ENCODE results near the gene RBPJ. TPM values are rescaled to one million over a fixed set of nuclear protein-coding genes. Genes with fewer than 3 reads are reported as not detected.

Gene RBPJ
- total and polyA plus RNA-seq, 10 donors, result 18.4 to 91.9 (median 77.9) TPM

GRCh38 chr4:26337612-26338011 is 16.8 kb downstream of the RBPJ start:
- Histone ChIP-seq H3K36me3 (no peaks in the 10 kb centered on the region), H3K4me1 (peaks cover 5 to 88% (median 36%) of the 10 kb centered on the region in 6 donors), H3K27me3 (replicated peaks in 1 of 7) (no peaks in the 10 kb centered on the region), H3K4me3 (no peak overlapping the region), H3K27ac (no peak overlapping the region), H3K9me3 (no peaks in the 10 kb centered on the region)
- intact Hi-C loops (cut with DNase I; ENCODE audit: low total_unique reads), result no loop called here
- DNase-seq, result no peak
- WGBS, 5 donors, result 62 to 79% (median 77%) methylated on average over 2 of the region's 2 CpGs
- TF ChIP-seq, protein P1, sequence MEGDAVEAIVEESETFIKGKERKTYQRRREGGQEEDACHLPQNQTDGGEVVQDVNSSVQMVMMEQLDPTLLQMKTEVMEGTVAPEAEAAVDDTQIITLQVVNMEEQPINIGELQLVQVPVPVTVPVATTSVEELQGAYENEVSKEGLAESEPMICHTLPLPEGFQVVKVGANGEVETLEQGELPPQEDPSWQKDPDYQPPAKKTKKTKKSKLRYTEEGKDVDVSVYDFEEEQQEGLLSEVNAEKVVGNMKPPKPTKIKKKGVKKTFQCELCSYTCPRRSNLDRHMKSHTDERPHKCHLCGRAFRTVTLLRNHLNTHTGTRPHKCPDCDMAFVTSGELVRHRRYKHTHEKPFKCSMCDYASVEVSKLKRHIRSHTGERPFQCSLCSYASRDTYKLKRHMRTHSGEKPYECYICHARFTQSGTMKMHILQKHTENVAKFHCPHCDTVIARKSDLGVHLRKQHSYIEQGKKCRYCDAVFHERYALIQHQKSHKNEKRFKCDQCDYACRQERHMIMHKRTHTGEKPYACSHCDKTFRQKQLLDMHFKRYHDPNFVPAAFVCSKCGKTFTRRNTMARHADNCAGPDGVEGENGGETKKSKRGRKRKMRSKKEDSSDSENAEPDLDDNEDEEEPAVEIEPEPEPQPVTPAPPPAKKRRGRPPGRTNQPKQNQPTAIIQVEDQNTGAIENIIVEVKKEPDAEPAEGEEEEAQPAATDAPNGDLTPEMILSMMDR (IDR thresholded peaks at IDR 0.05 in 8 of 11, conservative IDR thresholded peaks at IDR 0.05 in 3 of 11), result no peak
- no peak for TF ChIP-seq POLR2AphosphoS5 (IDR thresholded peaks at IDR 0.05)
- TF ChIP-seq POLR2A (IDR thresholded peaks at IDR 0.05), result no peak

- Histone ChIP-seq H3K27ac (no peak overlapping the region), H3K4me3 (no peak overlapping the region), H3K27me3 (replicated peaks in 1 of 7) (no peaks in the 10 kb centered on the region), H3K9me3 (no peaks in the 10 kb centered on the region), H3K36me3 (no peaks in the 10 kb centered on the region), H3K4me1 (peaks cover 7 to 90% (median 45%) of the 10 kb centered on the region in 6 donors)
- no peak for DNase-seq
- intact Hi-C loops (cut with DNase I; ENCODE audit: low total_unique reads), result no loop called here
- TF ChIP-seq, protein P1 (IDR thresholded peaks at IDR 0.05 in 8 of 11, conservative IDR thresholded peaks at IDR 0.05 in 3 of 11), result no peak
- no peak for TF ChIP-seq POLR2A (IDR thresholded peaks at IDR 0.05)
- no peak for TF ChIP-seq POLR2AphosphoS5 (IDR thresholded peaks at IDR 0.05)
- WGBS, 5 donors, result 50 to 65% (median 59%) methylated on average over 3 of the region's 3 CpGs
Observed at GRCh38 chr4:26342328-26343037, 21.7 kb downstream of the RBPJ start.

GRCh38 chr4:26343038-26343398 is 22.2 kb downstream of the RBPJ start:
- DNase-seq, result no peak
- H3K4me1 ChIP-seq, result peaks cover 7 to 91% (median 45%) of the 10 kb centered on the region in 6 donors
- H3K27me3 ChIP-seq (replicated peaks in 1 of 7), result no peaks in the 10 kb centered on the region
- no peaks in the 10 kb centered on the region for H3K36me3 ChIP-seq
- intact Hi-C loops (cut with DNase I; ENCODE audit: low total_unique reads), result no loop called here
- WGBS, 5 donors, result 72 to 82% (median 77%) methylated on average over 3 of the region's 3 CpGs
- no peak overlapping the region for H3K4me3 ChIP-seq
- no peak overlapping the region for H3K27ac ChIP-seq
- no peaks in the 10 kb centered on the region for H3K9me3 ChIP-seq
- TF ChIP-seq POLR2A (IDR thresholded peaks at IDR 0.05) (no peak), POLR2AphosphoS5 (IDR thresholded peaks at IDR 0.05) (no peak)
- TF ChIP-seq, protein P1 (IDR thresholded peaks at IDR 0.05 in 8 of 11, conservative IDR thresholded peaks at IDR 0.05 in 3 of 11), result no peak

DNA sequence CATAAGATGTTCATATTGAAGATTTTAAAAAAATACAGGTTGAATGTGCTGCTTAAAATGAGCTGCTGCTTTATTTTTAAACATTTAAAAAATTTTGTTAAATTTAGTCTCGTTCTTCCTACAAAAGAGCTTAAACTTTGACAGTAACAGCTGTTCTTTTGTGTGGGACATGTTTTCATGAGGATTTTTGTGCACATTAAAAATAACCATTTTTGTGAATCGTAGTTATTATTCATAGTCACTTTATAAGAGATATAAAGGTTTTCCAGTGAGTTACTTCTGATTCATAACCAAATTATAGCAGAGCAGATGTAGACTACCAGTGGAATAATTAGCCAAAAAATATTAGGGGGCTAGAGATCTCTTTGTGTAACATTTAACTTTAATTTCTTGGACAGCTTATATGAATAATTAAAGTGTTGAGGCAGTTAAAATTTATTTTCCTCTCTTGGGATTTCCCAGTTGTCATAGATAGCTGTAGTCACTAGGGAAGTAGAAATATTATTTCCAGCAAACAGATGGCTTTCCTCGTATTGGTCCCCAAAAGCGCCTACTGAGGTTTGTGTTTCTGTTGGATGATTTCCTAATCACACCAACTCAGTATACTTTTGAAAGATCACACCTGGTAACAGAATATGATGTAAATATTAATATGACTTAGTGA is 24.2 kb downstream of the RBPJ start:
- intact Hi-C loops (cut with DNase I; ENCODE audit: low total_unique reads), result no loop called here
- H3K27ac ChIP-seq, result peak overlapping the region in 6 of 8 donors; percentile 51 to 74 (median 59)
- no peaks in the 10 kb centered on the region for H3K36me3 ChIP-seq

More for the DNA sequence above, 24.2 kb downstream of the RBPJ start:
- H3K4me3 ChIP-seq, result peak overlapping the region in 1 of 8 donors; percentile 34
- WGBS, 5 donors, result 60 to 70% (median 64%) methylated on average over 4 of the region's 4 CpGs
- no peaks in the 10 kb centered on the region for H3K27me3 ChIP-seq (replicated peaks in 1 of 7)
- H3K9me3 ChIP-seq, result no peaks in the 10 kb centered on the region
- peaks cover 7 to 89% (median 40%) of the 10 kb centered on the region in 6 donors for H3K4me1 ChIP-seq
- DNase-seq, result no peak
- no peak for TF ChIP-seq POLR2AphosphoS5 (IDR thresholded peaks at IDR 0.05)
- TF ChIP-seq, protein P1 (IDR thresholded peaks at IDR 0.05 in 8 of 11, conservative IDR thresholded peaks at IDR 0.05 in 3 of 11), result no peak
- no peak for TF ChIP-seq POLR2A (IDR thresholded peaks at IDR 0.05)

Measured in spleen (tissue), 11 donors.